Measurements from ENCODE around the gene AKT3.

AKT3 gene

GRCh38 chr1:243488459-243489157, 361.4 kb downstream of the AKT3 start:
- TF ChIP-seq SIN3A (IDR thresholded peaks at IDR 0.05; ENCODE audit: borderline replicate concordance, insufficient read depth, low read length) (no peak), REST (IDR thresholded peaks at IDR 0.05; ENCODE audit: insufficient read depth in 1 of 2, low read depth in 2 of 2, low read length in 2 of 2) (no peak), POLR2AphosphoS5 (IDR thresholded peaks at IDR 0.05; ENCODE audit: low read depth, low read length) (no peak), TAF1 (IDR thresholded peaks at IDR 0.05; ENCODE audit: borderline replicate concordance, insufficient read depth, low read length) (no peak), FOXP2 (optimal IDR thresholded peaks at IDR 0.05; ENCODE audit: borderline replicate concordance, extremely low read depth, extremely low read length, insufficient read depth) (no peak)

GRCh38 chr1:243487649-243488227, 362.3 kb downstream of the AKT3 start:
- no peak for TF ChIP-seq SIN3A (IDR thresholded peaks at IDR 0.05; ENCODE audit: borderline replicate concordance, insufficient read depth, low read length)
- TF ChIP-seq POLR2AphosphoS5 (IDR thresholded peaks at IDR 0.05; ENCODE audit: low read depth, low read length) = no peak
- no peak for TF ChIP-seq FOXP2 (optimal IDR thresholded peaks at IDR 0.05; ENCODE audit: borderline replicate concordance, extremely low read depth, extremely low read length, insufficient read depth)
- TF ChIP-seq REST (IDR thresholded peaks at IDR 0.05; ENCODE audit: insufficient read depth in 1 of 2, low read depth in 2 of 2, low read length in 2 of 2) = no peak
- no peak for TF ChIP-seq TAF1 (IDR thresholded peaks at IDR 0.05; ENCODE audit: borderline replicate concordance, insufficient read depth, low read length)

DNA sequence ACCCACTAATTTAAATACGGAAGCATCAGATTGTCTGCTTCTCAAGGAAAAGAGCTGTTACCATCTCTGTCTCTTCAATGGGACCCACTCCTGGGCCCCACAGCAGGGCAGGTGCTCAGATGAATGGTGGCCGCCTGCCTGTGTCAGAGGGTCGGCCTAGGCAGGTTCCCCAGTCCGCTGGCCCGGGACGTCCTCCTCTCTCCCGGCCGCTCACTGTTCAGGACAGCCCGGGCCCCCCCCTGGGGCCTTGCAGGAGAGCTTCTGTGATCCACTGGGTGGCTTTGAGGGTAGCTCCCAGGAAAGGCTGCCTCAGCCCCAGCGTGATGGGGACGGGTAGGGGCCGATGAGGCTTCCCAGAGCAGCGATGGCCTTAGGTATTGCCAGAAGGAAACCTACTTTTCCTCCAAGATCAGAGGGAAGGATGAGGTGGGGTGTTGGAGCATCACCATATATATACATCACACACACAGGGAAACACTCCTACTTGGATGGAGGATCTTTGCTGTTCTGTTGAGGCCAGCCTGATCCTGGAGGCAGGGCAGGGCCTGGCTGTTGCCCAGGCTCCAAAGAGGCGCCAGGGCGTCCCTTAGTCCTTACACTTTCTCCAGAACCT, 362.9 kb downstream of the AKT3 start:
- TF ChIP-seq FOXP2 (optimal IDR thresholded peaks at IDR 0.05; ENCODE audit: borderline replicate concordance, extremely low read depth, extremely low read length, insufficient read depth) = no peak
- TF ChIP-seq TAF1 (IDR thresholded peaks at IDR 0.05; ENCODE audit: borderline replicate concordance, insufficient read depth, low read length) = no peak
- TF ChIP-seq POLR2AphosphoS5 (IDR thresholded peaks at IDR 0.05; ENCODE audit: low read depth, low read length) = no peak
- no peak for TF ChIP-seq REST (IDR thresholded peaks at IDR 0.05; ENCODE audit: insufficient read depth in 1 of 2, low read depth in 2 of 2, low read length in 2 of 2)
- no peak for TF ChIP-seq SIN3A (IDR thresholded peaks at IDR 0.05; ENCODE audit: borderline replicate concordance, insufficient read depth, low read length)

DNA sequence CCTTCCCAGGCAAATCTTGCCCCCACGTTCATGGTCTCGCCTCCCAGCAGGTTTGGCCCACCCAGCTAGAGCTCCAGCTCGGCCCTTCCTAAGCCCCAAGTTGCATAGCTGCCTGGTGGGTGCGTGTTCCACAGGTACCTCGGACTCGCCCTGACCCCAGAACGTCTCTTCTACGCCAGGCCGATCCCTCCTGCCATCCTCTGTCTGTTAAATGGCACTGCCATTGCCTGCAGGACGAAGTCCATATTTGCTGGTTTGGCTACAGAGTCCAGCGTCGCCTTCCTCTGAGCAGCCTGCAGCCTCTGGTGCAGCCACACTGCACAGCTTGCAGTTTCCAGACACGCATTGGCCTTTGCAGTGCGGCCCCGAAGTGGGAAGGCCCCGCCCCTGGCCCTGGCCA, 366.1 kb downstream of the AKT3 start:
- TF ChIP-seq POLR2AphosphoS5 (IDR thresholded peaks at IDR 0.05; ENCODE audit: low read depth, low read length) = no peak
- TF ChIP-seq SIN3A (IDR thresholded peaks at IDR 0.05; ENCODE audit: borderline replicate concordance, insufficient read depth, low read length) = no peak

GRCh38 chr1:243483071-243483771, 366.8 kb downstream of the AKT3 start:
- TF ChIP-seq POLR2AphosphoS5 (IDR thresholded peaks at IDR 0.05; ENCODE audit: low read depth, low read length) (no peak), REST (IDR thresholded peaks at IDR 0.05; ENCODE audit: insufficient read depth in 1 of 2, low read depth in 2 of 2, low read length in 2 of 2) (no peak), SIN3A (IDR thresholded peaks at IDR 0.05; ENCODE audit: borderline replicate concordance, insufficient read depth, low read length) (no peak), FOXP2 (optimal IDR thresholded peaks at IDR 0.05; ENCODE audit: borderline replicate concordance, extremely low read depth, extremely low read length, insufficient read depth) (no peak), TAF1 (IDR thresholded peaks at IDR 0.05; ENCODE audit: borderline replicate concordance, insufficient read depth, low read length) (no peak)
